KOPT-K1 (cell line): ENCODE measurements around the gene RNF126.
"Not testable (repeated sequence)": the region's sequence is repeated elsewhere in the genome, so short reads cannot be mapped to it uniquely, and the experiment has no call there.

ENCODE experiments used
- H3K27ac ChIP-seq: fragments of 200-600 bp; sonication (generic); 2 replicates; pipeline ENCODE4 v1.5.1; 2016; ENCODE audit warnings: antibody characterized with exemption, mild to moderate bottlenecking, low read depth, low read length; ENCODE audit not compliant: poor library complexity, severe bottlenecking
- H3K36me3 ChIP-seq: fragments of 200-600 bp; sonication (generic); 2 replicates; pipeline ENCODE4 v1.5.1; 2017; ENCODE audit warnings: antibody characterized with exemption, mild to moderate bottlenecking, low read length, moderate library complexity; ENCODE audit not compliant: insufficient read depth
- H3K9me3 ChIP-seq: fragments of 200-600 bp; sonication (generic); 2 replicates; pipeline ENCODE4 v1.5.1; 2017; ENCODE audit warnings: antibody characterized with exemption, low read length, mild to moderate bottlenecking; ENCODE audit not compliant: insufficient read depth, poor library complexity, severe bottlenecking

RNF126 gene

GRCh38 chr19:621819-622218 is 41.2 kb downstream of the RNF126 start:
- H3K27ac ChIP-seq = no peak overlapping the region
- peaks cover 78% of the 10 kb centered on the region for H3K36me3 ChIP-seq
- H3K9me3 ChIP-seq = no peaks in the 10 kb centered on the region

GRCh38 chr19:621191-621590 is 41.8 kb downstream of the RNF126 start:
- not testable (repeated sequence) for H3K9me3 ChIP-seq
- peaks cover 78% of the 10 kb centered on the region for H3K36me3 ChIP-seq

DNA sequence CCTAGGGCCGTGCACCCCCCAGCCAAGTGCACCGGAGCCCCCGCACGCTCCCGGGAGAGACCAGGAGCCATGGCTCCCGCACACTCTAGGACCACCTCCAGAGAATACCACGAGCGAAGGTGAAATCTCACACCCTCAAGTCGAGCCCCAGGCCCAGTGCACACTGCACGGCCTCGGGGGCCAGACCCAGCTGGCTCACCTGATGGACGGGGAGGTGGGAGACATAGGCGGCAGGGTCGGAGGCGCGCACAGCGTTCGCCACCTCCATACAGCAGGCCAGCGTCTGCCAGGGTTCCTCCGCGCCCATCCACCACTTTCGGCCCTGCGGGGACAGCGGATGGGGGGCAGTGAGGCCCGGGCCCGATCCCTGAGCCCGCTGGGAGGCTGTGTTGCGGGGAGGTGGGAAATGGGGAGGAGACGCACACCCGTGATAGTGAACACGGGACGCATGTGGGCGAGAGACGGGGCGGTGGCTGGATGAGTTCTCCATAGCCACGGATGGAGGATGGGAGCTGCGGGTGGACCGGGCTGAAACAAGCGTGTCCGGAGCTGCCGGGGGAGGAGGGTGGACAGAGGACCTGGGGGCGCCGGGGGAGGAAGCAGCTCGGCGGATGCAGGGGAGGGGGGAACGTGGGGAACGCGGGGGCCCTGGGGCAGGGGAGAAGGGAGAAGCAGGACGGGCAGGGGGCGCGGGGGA is 42.7 kb downstream of the RNF126 start:
- Histone ChIP-seq H3K36me3 (peaks cover 73% of the 10 kb centered on the region), H3K27ac (no peak overlapping the region), H3K9me3 (no peaks in the 10 kb centered on the region)

More at GRCh38 chr19:621191-621590, 41.8 kb downstream of the RNF126 start:
- H3K27ac ChIP-seq = not testable (repeated sequence)

DNA sequence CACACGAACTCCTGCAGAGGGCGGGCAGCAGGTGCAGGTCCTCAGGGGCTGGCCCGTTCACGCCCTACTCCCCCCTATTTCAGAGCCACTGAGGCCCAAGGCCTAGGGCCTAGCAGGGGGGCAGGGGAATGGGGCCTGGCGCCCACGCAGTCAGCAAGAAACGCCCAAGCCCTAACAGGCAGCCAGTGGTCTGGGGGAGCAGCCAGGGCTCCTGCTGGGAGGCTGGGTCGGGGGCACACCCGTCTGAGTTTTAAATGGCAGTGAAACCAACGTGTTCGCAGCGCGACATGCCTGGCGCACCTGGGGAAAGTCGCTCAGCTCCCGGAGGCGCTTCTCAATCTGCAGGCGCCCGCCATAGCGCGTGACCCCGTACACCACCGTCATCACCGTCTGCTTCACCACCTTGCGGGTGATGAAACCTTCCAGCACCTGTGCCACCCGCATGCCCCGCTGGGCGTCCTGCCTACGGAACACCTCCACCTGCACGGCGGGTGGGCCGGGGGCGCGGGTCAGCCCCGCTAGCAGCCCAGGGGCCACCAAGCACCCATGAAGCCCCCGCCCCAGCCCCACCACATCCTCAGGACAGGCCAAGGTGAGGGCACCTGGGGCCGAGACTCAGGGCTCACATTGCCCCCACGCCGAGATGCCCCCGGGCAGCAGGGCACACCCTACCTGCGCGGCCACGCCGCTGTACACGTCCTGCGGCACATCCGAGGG is 43.6 kb downstream of the RNF126 start:
- H3K27ac ChIP-seq = no peak overlapping the region
- no peaks in the 10 kb centered on the region for H3K9me3 ChIP-seq
- peaks cover 72% of the 10 kb centered on the region for H3K36me3 ChIP-seq

- Histone ChIP-seq H3K27ac (no peak overlapping the region), H3K36me3 (peaks cover 71% of the 10 kb centered on the region), H3K9me3 (no peaks in the 10 kb centered on the region)
Observed at GRCh38 chr19:618674-619285, 44.2 kb downstream of the RNF126 start.

GRCh38 chr19:618247-618619 is 44.8 kb downstream of the RNF126 start:
- Histone ChIP-seq H3K9me3 (no peaks in the 10 kb centered on the region), H3K27ac (no peak overlapping the region), H3K36me3 (peaks cover 65% of the 10 kb centered on the region)

- no peak overlapping the region for H3K27ac ChIP-seq
- H3K36me3 ChIP-seq = peaks cover 64% of the 10 kb centered on the region
- no peaks in the 10 kb centered on the region for H3K9me3 ChIP-seq
Observed at GRCh38 chr19:617551-618246, 45.3 kb downstream of the RNF126 start.

DNA sequence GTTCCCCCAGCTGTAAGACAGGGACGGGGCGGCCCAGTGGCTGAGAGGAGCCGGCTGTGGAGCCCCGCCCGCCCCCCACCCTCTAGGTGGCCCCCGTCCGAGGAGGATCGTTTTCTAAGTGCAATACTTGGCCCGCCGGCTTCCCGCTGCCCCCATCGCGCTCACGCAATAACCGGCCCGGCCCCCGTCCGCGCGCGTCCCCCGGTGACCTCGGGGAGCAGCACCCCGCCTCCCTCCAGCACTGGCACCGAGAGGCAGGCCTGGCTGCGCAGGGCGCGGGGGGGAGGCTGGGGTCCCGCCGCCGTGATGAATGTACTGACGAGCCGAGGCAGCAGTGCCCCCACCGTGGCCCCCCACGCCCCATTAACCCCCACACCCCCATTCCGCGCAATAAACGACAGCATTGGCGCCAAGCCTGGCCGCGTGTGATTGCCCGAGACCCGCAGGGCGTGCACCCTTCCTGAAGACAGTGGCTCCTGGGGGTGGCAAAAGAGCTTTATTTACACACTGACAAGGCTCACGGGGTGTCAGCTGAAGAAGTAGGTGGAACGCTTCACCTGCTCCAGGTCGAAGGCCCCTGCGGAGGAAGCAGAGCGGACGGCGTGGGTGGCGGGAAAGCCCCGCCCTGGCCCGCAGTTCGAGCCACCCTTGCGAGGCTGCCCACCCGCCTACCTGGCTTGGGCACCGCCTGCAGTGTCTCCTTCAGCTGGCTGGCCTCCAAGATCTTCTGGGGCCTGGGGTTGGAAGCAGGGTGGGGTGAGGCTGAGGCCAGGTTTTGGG is 46.1 kb downstream of the RNF126 start:
- no peaks in the 10 kb centered on the region for H3K9me3 ChIP-seq
- H3K36me3 ChIP-seq = peaks cover 62% of the 10 kb centered on the region
- H3K27ac ChIP-seq = no peak overlapping the region

GRCh38 chr19:616062-616700 is 46.8 kb downstream of the RNF126 start:
- Histone ChIP-seq H3K36me3 (peaks cover 54% of the 10 kb centered on the region), H3K27ac (no peak overlapping the region)

GRCh38 chr19:615619-616018 is 47.4 kb downstream of the RNF126 start:
- Histone ChIP-seq H3K9me3 (no peaks in the 10 kb centered on the region), H3K27ac (no peak overlapping the region), H3K36me3 (peaks cover 51% of the 10 kb centered on the region)

More at GRCh38 chr19:616062-616700, 46.8 kb downstream of the RNF126 start:
- no peaks in the 10 kb centered on the region for H3K9me3 ChIP-seq

DNA sequence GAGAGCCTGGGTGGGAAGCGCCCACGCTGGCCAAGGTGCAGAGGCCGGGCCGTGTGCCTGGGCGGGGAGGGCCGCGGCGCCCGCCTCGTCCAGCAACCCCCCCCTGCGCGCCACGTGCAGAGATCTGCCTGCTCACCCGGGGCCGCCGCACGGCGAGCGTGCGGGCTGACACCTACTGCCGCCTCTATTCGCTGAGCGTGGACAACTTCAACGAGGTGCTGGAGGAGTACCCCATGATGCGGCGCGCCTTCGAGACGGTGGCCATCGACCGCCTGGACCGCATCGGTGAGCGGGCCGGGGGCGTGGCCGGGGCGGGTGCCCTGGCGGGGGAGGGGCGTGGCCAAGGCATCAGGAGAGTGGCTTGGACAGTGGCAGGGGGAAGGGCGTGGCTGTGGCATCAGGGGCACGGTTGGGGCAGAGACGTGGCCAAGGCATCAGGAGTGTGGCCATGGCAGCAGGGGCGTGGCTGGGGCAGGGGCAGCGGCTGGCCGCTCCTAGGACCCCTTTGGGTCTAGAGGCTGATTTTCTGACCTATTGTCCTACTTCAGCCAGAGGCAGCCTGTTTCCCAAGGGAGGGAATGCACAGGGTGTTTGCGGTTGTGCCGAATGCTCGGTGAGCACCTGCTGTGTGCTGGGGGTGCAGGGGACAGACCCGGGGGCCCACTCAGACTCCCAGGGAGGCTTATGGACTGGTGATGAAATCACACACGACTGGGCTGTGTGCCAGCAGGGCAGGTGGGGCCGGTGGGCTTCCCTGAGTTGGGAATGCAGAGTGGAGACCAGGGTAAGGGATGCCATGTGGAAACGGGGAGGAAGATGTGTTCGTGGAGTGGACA is 49.1 kb downstream of the RNF126 start:
- Histone ChIP-seq H3K27ac (no peak overlapping the region), H3K36me3 (peaks cover 34% of the 10 kb centered on the region), H3K9me3 (no peaks in the 10 kb centered on the region)

DNA sequence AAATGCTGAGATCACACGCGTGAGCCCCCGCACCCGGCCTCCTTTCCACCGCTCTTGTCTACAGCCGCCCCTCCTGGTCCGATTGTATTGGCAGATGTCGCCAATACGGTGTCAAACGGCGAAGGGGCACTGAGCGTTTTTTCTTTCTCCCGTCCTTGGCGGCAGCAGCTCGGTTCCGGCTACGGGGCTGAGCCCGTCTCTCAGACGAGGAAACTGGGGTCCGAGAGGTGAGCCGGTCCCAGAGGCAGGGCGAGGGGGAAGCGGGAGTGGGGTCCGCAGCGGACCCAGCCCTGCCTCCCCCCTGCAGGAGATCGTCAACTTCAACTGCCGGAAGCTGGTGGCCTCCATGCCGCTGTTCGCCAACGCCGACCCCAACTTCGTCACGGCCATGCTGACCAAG is 50.1 kb downstream of the RNF126 start:
- Histone ChIP-seq H3K27ac (no peak overlapping the region), H3K9me3 (no peaks in the 10 kb centered on the region), H3K36me3 (peaks cover 24% of the 10 kb centered on the region)

DNA sequence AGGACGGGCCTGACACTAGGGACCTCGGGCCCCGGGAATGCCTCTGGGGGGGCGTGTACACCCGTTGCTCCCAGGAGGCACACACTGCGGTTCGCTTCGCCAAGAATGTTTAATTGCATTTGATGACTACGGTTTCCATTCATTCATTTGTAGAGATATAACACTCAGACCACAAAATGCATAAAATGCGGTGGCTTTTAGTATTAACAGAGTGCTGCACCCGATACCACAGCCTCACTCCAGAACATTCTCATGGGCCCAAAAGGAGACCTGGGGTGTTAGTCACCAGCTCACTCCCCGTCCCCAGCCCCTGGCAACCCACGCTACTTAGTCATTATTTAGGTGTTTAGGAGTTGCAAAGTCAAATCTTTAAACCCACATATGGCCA is 51.5 kb downstream of the RNF126 start:
- Histone ChIP-seq H3K36me3 (peaks cover 22% of the 10 kb centered on the region), H3K9me3 (no peaks in the 10 kb centered on the region), H3K27ac (peak overlapping the region; percentile 90)
